Esophagus muscularis mucosa (tissue), 4 donors: ENCODE results near the gene MAN1C1. TPM values are rescaled to one million over a fixed set of nuclear protein-coding genes. Genes with fewer than 3 reads are reported as not detected.

ENCODE experiments used
- DNase-seq: peaks from one replicate; pipeline ENCODE4 v3.0.0-alpha.2; 2017; ENCODE audit errors: extremely low spot score
- H3K27ac ChIP-seq, 4 donors: fragments of 200-600 bp; sonication (generic); replicated peaks in 1 of 4; 1 replicate in 3 of 4; 2 replicates in 1 of 4; pipeline ENCODE4 v1.5.1; 2016 to 2019; ENCODE audit warnings: mild to moderate bottlenecking in 1 of 4
- H3K27me3 ChIP-seq, 4 donors: fragments of 200-600 bp; sonication (generic); one replicate each; pipeline versions ENCODE4 v1.5.1 to v1.6.0; 2016 to 2019
- H3K36me3 ChIP-seq, 4 donors: fragments of 200-600 bp; sonication (generic); one replicate each; pipeline ENCODE4 v1.5.1; 2016 to 2019
- H3K4me1 ChIP-seq, 4 donors: fragments of 200-600 bp; sonication (generic); one replicate each; pipeline ENCODE4 v1.5.1; 2016 to 2019
- H3K4me3 ChIP-seq, 4 donors: fragments of 200-600 bp; sonication (generic); 1 replicate in 2 of 4; 2 replicates in 2 of 4; pipeline ENCODE4 v1.5.1; 2016 to 2019; ENCODE audit warnings: mild to moderate bottlenecking in 4 of 4, moderate library complexity in 1 of 4
- H3K9me3 ChIP-seq, 4 donors: fragments of 200-600 bp; sonication (generic); 1 replicate in 3 of 4; 2 replicates in 1 of 4; pipeline ENCODE4 v1.5.1; 2016 to 2019
- CTCF ChIP-seq, 3 experiments: fragments of 200-600 bp in 2 of 3; fragments of 450-650 bp in 1 of 3; sonication (generic) in 2 of 3; IDR thresholded peaks; one replicate each; pipeline ENCODE4 v1.5.1; 2017 to 2019; ENCODE audit warnings: antibody characterized with exemption in 3 of 3, mild to moderate bottlenecking in 2 of 3, moderate library complexity in 1 of 3
- EP300 ChIP-seq: sonication (generic); formaldehyde crosslinking; IDR thresholded peaks from one replicate; pipeline ENCODE4 v1.6.1; 2017; ENCODE audit warnings: antibody characterized with exemption
- POLR2A ChIP-seq: fragments of 450-650 bp; IDR thresholded peaks from one replicate; pipeline ENCODE4 v1.6.1; 2017; ENCODE audit warnings: antibody characterized with exemption, moderate library complexity, mild to moderate bottlenecking, low read depth
- POLR2AphosphoS5 ChIP-seq, 2 donors: sonication (generic); formaldehyde crosslinking; IDR thresholded peaks; one replicate each; pipeline ENCODE4 v1.6.1; 2017; ENCODE audit warnings: antibody characterized with exemption in 2 of 2
- WGBS: methylation state at CpG from one replicate; pipeline ENCODE4 v1.1.5; 2018; 5-methylcytosine and 5-hydroxymethylcytosine counted together
- intact Hi-C: fragments of 100-400 bp; cut with DNase I; formaldehyde crosslinking; loops from one replicate; pipeline ENCODE4 v1.15.1; 2023
- total RNA-seq, 4 donors: library from RNA; depleted of rRNA; stranded (reverse); fragments of >200 nt; gene quantifications; one replicate each; pipeline versions ENCODE4 v1.1.0 to v1.2.1, GENCODE V29; 2016

The MAN1C1 gene
- total RNA-seq, 4 donors from 2014 or later, result 20.2 to 22.8 (median 20.7) TPM

- TF ChIP-seq CTCF (IDR thresholded peaks at IDR 0.05), result peak; percentile 84 to 94 (median 90)
- no peak for TF ChIP-seq POLR2A
- peak in 1 of 2 donors; percentile 14 for TF ChIP-seq POLR2AphosphoS5 (IDR thresholded peaks at IDR 0.05)
- H3K36me3 ChIP-seq, result peaks cover 38 to 96% (median 88%) of the 10 kb centered on the region in 4 donors
- H3K27ac ChIP-seq, result peak overlapping the region in 3 of 4 donors; percentile 17 to 46 (median 22)
- intact Hi-C loops, result loop anchor here (5.0 kb wide), 1 partner anchor 203 kb away; no protein-coding TSS in a partner anchor
- H3K4me1 ChIP-seq, result peaks cover 35 to 43% (median 40%) of the 10 kb centered on the region in 4 donors
- no peak overlapping the region for H3K4me3 ChIP-seq
- WGBS, result 33% methylated on average over 16 of the region's 21 CpGs
- H3K9me3 ChIP-seq, result no peaks in the 10 kb centered on the region
- peak; percentile 92 for DNase-seq
- no peaks in the 10 kb centered on the region for H3K27me3 ChIP-seq
These were observed 194.0 kb downstream of the MAN1C1 start for GRCh38 chr1:25810341-25811299.

DNA sequence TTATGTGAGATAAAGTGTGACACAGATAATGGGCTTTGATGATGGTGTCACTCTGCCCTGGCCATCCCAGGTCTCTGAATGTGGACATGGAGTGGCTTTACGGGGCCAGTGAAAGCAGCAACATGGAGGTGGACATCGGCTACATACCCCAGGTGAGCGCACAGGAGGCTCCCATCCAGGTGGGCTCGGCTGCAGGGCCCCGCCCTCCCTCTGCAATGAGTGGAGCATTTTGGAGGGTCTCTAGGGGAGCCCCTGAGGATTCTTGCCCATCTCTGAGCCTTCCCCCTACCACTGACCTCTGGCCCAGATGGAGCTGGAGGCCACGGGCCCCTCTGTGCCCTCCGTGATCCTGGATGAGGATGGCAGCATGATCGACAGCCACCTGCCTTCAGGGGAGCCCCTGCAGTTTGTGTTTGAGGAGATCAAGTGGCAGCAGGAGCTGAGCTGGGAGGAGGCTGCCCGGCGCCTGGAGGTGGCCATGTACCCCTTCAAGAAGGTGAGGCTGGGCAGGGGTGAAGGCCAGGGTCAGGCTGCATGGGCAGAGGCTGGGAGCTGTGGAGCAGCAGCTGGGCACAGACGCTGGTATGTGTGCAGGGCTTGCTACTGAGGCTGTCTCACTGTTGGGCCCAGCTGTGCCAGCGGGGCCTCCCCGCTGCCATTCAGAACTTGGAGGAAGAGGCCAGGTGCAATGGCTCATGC, 194.9 kb downstream of the MAN1C1 start:
- TF ChIP-seq POLR2A (no peak), CTCF (IDR thresholded peaks at IDR 0.05) (no peak), EP300 (no peak), POLR2AphosphoS5 (IDR thresholded peaks at IDR 0.05) (no peak)
- H3K27ac ChIP-seq, result no peak overlapping the region
- H3K4me3 ChIP-seq, result no peak overlapping the region
- peaks cover 43 to 96% (median 94%) of the 10 kb centered on the region in 4 donors for H3K36me3 ChIP-seq
- no peak for DNase-seq
- peaks cover 26 to 34% (median 31%) of the 10 kb centered on the region in 4 donors for H3K4me1 ChIP-seq
- WGBS, result 79% methylated on average over 8 of the region's 13 CpGs
- H3K27me3 ChIP-seq, result no peaks in the 10 kb centered on the region
- no peaks in the 10 kb centered on the region for H3K9me3 ChIP-seq
- intact Hi-C loops, result loop anchor here (5.0 kb wide), 1 partner anchor 204 kb away; no protein-coding TSS in a partner anchor

GRCh38 chr1:25813071-25813733, 196.6 kb downstream of the MAN1C1 start:
- intact Hi-C loops, result loop anchor here (5.0 kb wide), 1 partner anchor 206 kb away; no protein-coding TSS in a partner anchor
- H3K27ac ChIP-seq, result no peak overlapping the region
- TF ChIP-seq POLR2A, result no peak
- TF ChIP-seq EP300, result no peak
- TF ChIP-seq POLR2AphosphoS5 (IDR thresholded peaks at IDR 0.05), result no peak
- no peak for TF ChIP-seq CTCF (IDR thresholded peaks at IDR 0.05)
- peaks cover 39 to 84% (median 82%) of the 10 kb centered on the region in 4 donors for H3K36me3 ChIP-seq
- no peak overlapping the region for H3K4me3 ChIP-seq
- DNase-seq, result no peak
- no peaks in the 10 kb centered on the region for H3K27me3 ChIP-seq
- H3K9me3 ChIP-seq, result no peaks in the 10 kb centered on the region
- WGBS, result 80% methylated on average over 11 of the region's 11 CpGs
- peaks cover 15 to 25% (median 23%) of the 10 kb centered on the region in 4 donors for H3K4me1 ChIP-seq

- WGBS, result 90% methylated on average over 17 of the region's 24 CpGs
- TF ChIP-seq POLR2A, result no peak
- TF ChIP-seq POLR2AphosphoS5 (IDR thresholded peaks at IDR 0.05), result no peak
- no peak for TF ChIP-seq CTCF (IDR thresholded peaks at IDR 0.05)
- TF ChIP-seq EP300, result no peak
- intact Hi-C loops, result loop anchor here (5.0 kb wide), 1 partner anchor 207 kb away; no protein-coding TSS in a partner anchor
- Histone ChIP-seq H3K4me1 (peaks cover 22 to 29% (median 27%) of the 10 kb centered on the region in 4 donors), H3K27ac (no peak overlapping the region), H3K9me3 (no peaks in the 10 kb centered on the region), H3K4me3 (no peak overlapping the region), H3K36me3 (peaks cover 32 to 77% (median 76%) of the 10 kb centered on the region in 4 donors), H3K27me3 (no peaks in the 10 kb centered on the region)
- DNase-seq, result no peak
These were observed 197.3 kb downstream of the MAN1C1 start for GRCh38 chr1:25813734-25814471.
